ENCODE measurements around the gene SV2C. TPM values are rescaled to one million over a fixed set of nuclear protein-coding genes. Genes with fewer than 3 reads are reported as not detected.
"Not testable (repeated sequence)": the region's sequence is repeated elsewhere in the genome, so short reads cannot be mapped to it uniquely, and the experiment has no call there.

Gene SV2C
- under 1 TPM; 0.04 to 0.15 TPM for total RNA-seq

DNA sequence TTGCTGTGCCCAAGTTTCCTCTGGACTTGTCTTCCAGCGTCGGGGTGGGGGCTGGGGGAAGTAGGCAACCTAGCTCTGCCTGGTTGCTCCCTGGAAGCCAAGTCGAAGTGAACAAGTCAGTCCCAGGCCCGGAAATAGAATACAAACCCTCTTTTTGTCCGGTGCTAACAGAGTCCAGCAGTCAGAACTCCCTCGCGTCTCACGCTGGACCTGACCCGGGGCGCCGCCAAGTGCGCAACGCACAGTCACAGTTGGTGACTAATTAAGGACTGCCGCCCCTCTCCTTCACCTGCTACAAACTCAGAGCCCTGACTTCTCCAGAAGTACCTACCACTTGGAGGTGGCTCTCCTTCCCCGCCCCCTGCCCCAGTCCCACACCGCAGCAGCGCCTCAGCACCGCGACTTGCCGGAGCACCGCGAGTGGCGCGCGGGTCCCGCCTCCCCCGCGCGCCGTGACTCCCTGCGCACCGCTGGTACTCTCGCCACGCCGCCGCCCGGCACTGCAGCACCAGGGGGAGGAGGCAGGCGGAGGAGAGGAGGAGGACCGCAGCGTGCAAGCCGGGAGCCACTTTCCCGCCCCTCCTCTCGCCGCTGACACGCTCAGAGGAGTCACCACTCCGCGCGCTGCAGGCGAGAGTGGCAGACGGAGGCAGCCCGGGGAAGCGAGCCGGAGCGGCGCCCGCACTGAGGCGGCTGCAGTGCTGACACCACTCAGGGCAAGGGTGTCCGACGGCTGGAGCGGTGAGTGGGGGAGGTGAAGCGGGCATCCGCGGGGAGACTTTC is at the start of gene SV2C:
SV2C (plus strand) TSS at position 612 of the 783 bp plus-strand sequence. CDS start 48,368 bp downstream, outside the sequence.
- Histone ChIP-seq H3K27ac (no peak within 1 kb of the TSS), H3K36me3 (no peaks in the 10 kb centered on the region), H3K4me3 (peak within 1 kb of the TSS in 1 of 2 donors; percentile 37), H3K9me3 (no peaks in the 10 kb centered on the region), H3K4me1 (peaks cover 0 to 30% of the 10 kb centered on the region in 2 donors), H3K27me3 (peaks cover 6 to 11% of the 10 kb centered on the region in 2 donors)
- TF ChIP-seq, protein P1, sequence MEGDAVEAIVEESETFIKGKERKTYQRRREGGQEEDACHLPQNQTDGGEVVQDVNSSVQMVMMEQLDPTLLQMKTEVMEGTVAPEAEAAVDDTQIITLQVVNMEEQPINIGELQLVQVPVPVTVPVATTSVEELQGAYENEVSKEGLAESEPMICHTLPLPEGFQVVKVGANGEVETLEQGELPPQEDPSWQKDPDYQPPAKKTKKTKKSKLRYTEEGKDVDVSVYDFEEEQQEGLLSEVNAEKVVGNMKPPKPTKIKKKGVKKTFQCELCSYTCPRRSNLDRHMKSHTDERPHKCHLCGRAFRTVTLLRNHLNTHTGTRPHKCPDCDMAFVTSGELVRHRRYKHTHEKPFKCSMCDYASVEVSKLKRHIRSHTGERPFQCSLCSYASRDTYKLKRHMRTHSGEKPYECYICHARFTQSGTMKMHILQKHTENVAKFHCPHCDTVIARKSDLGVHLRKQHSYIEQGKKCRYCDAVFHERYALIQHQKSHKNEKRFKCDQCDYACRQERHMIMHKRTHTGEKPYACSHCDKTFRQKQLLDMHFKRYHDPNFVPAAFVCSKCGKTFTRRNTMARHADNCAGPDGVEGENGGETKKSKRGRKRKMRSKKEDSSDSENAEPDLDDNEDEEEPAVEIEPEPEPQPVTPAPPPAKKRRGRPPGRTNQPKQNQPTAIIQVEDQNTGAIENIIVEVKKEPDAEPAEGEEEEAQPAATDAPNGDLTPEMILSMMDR (IDR thresholded peaks at IDR 0.05) = no peak
- no peak for DNase-seq (ENCODE audit: low spot score)

DNA sequence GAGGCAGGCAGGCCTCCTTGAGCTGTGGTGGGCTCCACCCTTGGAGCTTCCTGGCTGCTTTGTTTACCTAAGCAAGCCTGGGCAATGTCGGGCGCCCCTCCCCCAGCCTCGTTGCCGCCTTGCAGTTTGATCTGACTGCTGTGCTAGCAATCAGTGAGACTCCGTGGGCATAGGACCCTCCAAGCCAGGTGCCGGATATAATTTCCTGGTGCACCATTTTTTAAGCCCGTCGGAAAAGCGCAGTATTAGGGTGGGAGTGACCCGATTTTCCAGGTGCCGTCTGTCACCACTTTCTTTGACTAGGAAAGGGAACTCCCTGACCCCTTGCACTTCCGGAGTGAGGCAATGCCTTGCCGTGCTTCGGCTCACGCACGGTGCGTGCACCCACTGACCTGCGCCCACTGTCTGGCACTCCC is 45.4 kb upstream of the SV2C start:
- H3K4me1 ChIP-seq; H3K27ac ChIP-seq; DNase-seq (ENCODE audit: low spot score); H3K36me3 ChIP-seq; H3K9me3 ChIP-seq; H3K27me3 ChIP-seq; H3K4me3 ChIP-seq: not testable (repeated sequence)

DNA sequence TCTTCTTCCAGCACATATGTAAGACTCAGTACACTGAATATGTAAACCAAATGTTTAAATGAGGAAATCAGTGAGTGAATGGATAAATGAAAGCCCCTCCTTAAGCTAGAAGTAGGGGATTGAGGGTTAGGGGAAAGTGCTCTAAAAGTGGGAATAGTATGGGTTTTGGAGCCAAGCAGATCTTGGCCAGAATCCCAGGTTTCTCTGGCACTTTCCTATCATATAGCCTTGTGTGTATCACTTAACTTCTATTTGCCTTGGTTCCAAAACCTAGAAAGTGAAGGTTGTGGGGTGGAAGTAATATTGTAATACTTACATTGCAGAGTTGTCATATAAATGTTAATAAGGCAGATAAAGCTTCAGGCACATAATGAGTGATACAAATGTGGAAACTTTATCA is 45.0 kb upstream of the SV2C start:
- H3K4me3 ChIP-seq = no peak overlapping the region
- H3K36me3 ChIP-seq = no peaks in the 10 kb centered on the region
- H3K9me3 ChIP-seq = no peaks in the 10 kb centered on the region
- no peak for DNase-seq (ENCODE audit: low spot score)
- H3K4me1 ChIP-seq = no peaks in the 10 kb centered on the region
- H3K27me3 ChIP-seq = no peaks in the 10 kb centered on the region
- H3K27ac ChIP-seq = no peak overlapping the region
- TF ChIP-seq, protein P1 (IDR thresholded peaks at IDR 0.05) = no peak

DNA sequence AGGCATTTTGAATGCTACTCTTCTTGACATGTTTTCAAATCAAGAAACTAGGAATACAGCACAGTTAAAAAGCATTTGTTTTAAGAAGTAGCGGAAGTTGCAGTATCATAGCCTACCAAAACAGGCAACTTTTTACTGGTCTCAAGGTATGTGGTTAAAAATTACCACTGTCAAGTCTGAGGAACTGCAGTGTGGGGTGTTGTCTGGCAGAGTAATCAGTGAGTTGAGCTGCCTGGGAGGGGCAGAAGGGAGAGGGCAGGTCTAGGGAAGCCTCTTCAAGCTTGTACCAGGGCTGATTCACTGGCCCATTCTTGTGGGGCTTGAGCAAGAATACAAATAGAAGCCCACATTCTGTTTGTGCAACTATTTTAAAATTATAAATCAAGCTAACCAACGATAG is 42.4 kb upstream of the SV2C start:
- Histone ChIP-seq H3K27me3 (no peaks in the 10 kb centered on the region), H3K4me1 (no peaks in the 10 kb centered on the region), H3K27ac (no peak overlapping the region), H3K36me3 (no peaks in the 10 kb centered on the region), H3K9me3 (no peaks in the 10 kb centered on the region), H3K4me3 (no peak overlapping the region)
- TF ChIP-seq, protein P1 (IDR thresholded peaks at IDR 0.05) = no peak
- DNase-seq (ENCODE audit: low spot score) = no peak

DNA sequence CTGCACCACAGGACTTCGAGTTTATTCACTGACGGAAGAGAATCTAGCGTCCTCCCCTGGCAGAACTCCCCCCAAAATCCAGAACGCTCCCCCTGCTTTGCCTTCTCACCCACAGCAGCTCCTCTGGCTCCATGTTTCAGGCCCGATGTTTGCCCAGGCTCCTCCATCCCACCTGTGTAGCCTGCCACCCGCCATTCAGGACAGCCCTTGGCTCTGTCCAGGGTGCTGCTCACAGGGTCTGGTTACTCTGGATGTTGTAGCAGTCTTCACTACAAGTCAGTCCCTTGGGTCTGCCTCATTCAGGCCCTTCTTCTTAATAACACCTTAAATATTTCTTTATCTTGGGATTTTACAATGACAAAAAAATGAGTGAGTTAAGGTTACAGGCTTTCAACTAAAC is 41.3 kb upstream of the SV2C start:
- Histone ChIP-seq H3K36me3 (no peaks in the 10 kb centered on the region), H3K4me3 (no peak overlapping the region), H3K27ac (no peak overlapping the region), H3K27me3 (no peaks in the 10 kb centered on the region), H3K9me3 (no peaks in the 10 kb centered on the region), H3K4me1 (no peaks in the 10 kb centered on the region)
- no peak for DNase-seq (ENCODE audit: low spot score)
- TF ChIP-seq, protein P1 (IDR thresholded peaks at IDR 0.05) = no peak

GRCh38 chr5:76046741-76047140 is 36.4 kb upstream of the SV2C start:
- H3K27ac ChIP-seq = no peak overlapping the region
- no peaks in the 10 kb centered on the region for H3K36me3 ChIP-seq
- TF ChIP-seq, protein P1 (IDR thresholded peaks at IDR 0.05) = no peak
- H3K4me1 ChIP-seq = no peaks in the 10 kb centered on the region
- no peak overlapping the region for H3K4me3 ChIP-seq
- no peaks in the 10 kb centered on the region for H3K27me3 ChIP-seq
- DNase-seq (ENCODE audit: low spot score) = no peak
- H3K9me3 ChIP-seq = no peaks in the 10 kb centered on the region
